CD4-positive, alpha-beta T cell treated with Interleukin-4 for 1 hour (primary cell): ENCODE measurements around the gene PARM1.
A peak's percentile ranks its signal among the peaks of the same experiment; 100 is the strongest.

Experiments
- DNase-seq, 2 donors: peaks; one replicate each; pipeline ENCODE4 v3.0.0-alpha.2; 2020 to 2022

PARM1 gene, protein sequence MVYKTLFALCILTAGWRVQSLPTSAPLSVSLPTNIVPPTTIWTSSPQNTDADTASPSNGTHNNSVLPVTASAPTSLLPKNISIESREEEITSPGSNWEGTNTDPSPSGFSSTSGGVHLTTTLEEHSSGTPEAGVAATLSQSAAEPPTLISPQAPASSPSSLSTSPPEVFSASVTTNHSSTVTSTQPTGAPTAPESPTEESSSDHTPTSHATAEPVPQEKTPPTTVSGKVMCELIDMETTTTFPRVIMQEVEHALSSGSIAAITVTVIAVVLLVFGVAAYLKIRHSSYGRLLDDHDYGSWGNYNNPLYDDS

DNA sequence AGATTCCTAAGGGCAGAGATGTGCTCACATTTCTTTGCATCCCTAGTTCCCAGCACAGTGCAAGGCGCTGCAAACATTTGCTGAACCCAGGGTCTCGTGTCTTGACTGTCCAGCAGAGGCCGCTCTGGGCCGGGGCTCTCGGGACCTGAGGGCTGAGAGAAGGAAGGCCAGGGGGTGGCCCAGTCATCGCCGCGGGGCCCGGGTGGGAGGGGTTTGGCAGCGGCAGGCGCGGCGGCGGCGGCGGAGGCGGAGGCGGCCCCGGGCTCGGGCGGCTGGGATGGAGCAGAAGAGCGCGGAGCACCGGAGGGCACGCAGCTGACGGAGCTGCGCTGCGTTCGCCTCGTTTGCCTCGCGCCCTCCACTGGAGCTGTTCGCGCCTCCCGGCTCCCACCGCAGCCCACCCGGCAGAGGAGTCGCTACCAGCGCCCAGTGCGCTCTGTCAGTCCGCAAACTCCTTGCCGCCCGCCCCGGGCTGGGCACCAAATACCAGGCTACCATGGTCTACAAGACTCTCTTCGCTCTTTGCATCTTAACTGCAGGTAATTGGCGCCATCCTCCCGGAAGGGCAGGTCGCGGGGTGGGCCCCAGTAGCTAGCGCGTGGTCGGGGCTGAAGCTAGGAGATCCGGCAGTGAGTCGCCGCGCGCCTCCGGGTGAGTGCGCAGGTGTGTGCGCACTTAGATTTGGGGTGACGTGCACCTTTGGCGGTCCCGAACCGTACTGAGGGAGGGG is at the start of gene PARM1:
Gene PARM1 (plus strand): TSS at position 285 of the 730 bp plus-strand sequence. CDS start 212 bp downstream, at position 497.
- peak; percentile 5 to 77 for DNase-seq

DNA sequence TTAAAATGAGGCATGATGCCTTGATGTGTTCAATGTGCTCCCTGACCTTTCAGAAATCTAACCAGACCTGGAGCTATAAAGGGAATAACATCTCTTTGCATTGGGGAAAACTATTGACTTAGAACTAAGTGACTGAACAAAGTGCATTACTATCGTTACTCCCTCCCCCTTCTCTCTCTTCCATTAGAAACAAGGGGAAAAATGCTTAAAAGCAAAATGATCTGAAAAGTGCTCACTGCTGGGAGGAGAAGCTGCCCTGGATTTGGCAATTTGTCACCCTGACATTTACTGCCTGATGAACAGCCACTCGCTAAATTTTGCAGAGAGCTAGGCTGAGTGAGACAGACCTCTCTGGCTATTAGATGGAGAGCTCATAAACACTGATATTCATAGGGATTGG is 48.6 kb upstream of the PARM1 start:
- DNase-seq, result no peak

DNA sequence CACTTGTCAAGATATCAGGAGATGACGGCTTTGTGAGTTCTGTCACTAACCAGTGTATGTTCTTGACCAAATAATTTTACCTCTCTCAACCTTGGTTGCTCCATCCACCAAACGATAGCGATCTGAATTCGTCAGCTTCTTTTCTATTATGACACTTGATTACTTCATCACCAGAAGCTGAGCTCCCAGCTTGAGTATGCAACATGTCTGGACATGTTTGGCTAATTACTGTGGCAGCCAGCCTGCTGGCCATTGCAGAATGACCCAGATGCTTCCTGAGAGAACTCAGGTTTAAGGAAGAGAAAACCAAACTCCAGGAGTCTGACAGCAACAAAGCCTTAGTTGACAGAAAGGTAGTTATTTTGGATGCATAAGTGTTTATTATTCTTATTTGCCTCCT is 46.4 kb upstream of the PARM1 start:
- DNase-seq, result no peak

DNA sequence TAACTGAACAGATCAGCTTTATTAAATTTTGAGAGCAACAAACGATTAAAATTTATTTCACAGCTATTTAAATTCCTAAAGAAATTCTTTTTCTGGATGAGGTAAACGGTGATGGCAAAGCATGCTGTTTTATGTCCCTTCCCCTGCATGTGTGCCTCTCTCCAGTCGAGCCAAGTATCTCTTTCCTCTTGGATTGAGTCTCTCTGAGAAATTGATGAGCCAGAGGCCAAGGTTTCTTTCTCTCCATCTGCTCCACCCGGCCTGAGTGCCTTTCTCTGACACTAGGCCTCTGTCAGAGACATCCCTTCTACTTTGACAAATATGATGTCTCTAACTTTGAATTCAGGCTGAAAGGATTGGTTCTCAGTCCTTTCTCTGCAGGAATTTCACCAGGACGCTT is 42.6 kb upstream of the PARM1 start:
- DNase-seq, result no peak

DNA sequence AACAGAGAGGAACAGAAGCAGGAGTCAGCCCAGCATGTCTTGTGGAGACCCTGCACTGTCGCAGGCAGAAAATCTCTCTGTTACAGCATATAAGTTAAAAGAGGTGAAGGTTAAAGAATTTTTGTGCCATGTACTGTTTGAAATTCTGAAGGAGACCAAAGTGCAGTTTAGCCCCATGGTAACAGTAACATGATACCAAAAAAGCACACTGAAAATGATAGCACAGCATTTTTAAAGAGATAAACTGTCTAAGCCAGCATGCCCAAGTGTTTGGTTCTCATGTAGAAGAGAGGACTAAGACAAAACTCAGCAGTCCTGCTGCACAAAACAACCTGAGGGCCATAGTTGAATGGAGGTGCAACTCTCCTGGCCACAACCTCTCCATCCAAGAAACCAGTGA is 41.9 kb upstream of the PARM1 start:
- DNase-seq, result no peak

DNA sequence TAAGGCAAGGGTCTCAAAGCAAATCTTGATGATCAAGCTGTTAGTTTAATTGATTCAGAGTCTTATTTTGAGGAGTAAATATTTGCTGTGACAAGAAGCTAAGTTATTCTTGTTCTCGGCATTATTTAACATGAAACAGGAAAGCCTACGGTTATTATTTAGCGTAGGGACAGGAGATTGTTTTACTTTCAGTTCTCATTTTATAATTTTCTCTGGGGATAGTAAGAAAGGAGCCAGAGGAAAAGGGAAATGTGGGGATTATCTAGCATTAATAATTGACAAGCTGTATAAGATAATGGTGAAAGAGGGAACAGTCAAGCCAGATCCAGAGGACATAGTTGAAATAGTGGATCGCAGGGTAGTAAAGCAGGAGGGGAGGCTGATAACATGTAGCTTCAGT is 39.7 kb upstream of the PARM1 start:
- DNase-seq, result no peak

DNA sequence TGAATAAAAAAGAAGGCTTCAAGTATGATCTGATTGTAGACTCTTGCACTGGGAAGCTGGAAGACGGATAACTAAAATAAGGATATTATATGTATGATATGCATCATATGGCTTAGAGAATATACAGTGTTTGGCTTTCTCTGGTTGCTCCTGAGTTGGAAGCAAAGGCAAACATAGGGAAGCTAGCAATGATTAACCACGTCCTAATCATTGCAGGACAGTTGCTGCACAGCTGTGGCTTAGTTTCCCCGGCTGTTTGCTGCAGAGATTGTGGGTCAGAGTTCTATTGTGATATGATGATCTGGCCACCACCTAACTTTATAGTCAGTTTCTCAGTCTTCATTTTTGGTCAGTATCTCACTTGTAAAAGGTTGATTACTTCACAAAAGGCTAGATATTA is 36.3 kb upstream of the PARM1 start:
- DNase-seq, result no peak

DNA sequence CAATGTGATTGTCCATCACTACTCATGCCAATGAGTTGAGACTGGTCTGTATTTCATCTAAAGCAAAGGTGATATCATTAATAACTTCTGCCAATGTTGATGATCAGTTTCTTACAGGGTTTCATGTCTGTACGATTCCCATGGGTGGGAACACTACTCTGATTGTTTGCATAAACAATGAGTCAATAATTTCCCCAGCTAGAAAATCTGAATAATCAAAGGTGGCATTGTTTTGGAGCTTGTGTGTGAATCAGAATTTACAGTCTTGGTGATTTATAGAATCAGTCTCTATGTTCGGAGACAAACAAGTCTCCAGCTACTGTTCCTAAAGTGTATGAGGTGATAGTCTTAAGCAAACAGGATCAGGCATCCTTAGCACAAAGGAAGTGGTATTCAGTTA is 35.5 kb upstream of the PARM1 start:
- no peak for DNase-seq

DNA sequence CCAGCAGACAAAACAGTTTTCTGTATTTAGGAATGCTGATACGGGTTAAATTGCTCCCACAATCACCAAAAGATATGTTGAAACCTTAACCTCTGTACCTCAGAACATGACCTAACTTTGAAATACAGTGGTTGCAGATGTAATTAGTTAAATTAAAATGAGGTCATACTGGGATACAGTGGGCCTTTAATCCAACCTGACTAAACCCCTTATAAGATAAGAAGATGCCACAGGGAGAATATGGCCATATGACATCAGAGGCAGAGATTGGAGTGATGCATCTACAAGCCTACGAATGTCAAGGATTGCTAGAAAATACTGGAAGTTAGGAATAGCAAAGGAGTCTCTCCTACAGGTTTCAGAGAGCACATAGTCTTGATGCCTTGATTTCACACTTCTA is 32.1 kb upstream of the PARM1 start:
- no peak for DNase-seq

DNA sequence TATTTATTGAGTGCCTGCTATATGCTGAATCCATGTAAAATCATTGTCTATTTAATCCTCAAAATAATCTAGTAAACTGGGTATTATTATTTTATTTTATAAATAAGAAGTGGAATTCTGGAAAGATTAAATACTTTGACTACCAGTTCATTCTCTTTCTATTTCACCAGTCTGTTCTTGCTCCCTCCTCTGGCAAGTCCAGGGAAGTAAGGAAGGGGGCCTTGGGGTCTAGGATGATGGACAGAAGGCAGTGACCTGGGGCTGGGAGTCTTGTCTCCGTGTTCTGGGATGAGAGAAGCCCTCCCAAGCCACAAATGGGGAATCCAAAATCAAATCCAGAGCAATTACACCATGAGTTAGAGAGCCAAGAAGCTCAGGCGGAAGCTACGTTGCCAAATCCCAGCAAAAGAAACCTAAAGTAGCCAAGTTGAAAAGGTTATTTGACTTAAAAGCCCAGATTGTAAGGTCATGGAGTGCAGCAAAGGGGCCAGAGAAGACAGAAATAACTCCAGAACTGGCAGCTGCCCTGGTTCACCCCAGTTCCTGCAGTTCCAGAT is 28.3 kb upstream of the PARM1 start:
- DNase-seq, result no peak

DNA sequence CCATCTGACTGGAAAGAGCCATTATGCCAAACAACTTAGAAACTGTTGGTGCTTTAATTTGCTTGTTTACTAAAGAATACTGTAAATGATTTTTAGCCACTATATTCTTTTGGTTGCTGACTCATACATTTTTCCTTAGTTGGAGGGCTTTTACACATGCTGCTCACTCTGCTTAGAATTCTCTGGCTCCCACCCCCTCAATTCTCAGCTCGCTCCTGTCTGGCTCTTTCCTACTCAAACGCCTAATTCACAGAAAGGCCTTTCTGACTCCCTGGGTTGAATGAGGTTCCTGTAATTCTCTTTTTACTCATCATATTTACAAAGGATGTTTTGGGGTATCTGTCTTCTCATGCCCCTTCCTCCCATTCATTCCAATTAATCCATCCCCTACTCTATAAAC is 26.1 kb upstream of the PARM1 start:
- DNase-seq, result no peak

DNA sequence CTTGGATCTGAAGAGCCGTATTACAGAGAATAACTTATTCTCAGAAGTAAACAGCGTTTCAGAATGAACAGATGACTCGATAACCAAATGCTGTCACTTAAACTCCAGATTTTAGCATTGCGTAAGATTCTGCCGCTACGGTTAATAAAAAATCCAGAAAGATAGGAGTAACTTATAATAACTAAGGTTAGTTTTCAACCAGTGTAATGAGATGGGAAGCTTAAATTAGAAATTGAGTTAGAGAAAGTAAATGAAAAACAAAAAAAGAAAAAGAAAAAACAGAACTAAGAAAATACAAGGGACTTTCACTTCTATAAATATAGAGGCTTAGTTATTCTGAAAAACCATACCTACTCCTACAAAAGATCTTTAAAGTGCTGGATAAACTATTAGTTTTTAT is 13.1 kb upstream of the PARM1 start:
- DNase-seq, result no peak

DNA sequence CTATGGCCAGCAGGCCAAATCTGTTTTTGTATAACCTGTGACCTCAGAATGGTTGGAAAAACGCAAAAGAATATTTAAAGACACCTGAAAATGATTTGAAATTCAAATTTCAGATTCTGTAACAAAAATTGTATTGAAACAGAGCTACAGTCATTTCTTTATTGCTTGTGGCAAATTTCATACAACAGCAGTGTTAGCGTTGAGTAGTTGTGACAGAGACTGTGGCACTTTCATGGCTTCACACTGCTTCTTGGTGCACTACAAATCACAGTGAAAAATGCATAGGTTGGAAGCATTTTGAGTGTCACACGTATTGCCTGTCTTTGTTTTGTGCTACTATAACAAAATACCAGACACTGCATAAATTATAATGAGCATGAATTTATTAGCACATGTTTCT is 12.2 kb upstream of the PARM1 start:
- DNase-seq, result no peak

DNA sequence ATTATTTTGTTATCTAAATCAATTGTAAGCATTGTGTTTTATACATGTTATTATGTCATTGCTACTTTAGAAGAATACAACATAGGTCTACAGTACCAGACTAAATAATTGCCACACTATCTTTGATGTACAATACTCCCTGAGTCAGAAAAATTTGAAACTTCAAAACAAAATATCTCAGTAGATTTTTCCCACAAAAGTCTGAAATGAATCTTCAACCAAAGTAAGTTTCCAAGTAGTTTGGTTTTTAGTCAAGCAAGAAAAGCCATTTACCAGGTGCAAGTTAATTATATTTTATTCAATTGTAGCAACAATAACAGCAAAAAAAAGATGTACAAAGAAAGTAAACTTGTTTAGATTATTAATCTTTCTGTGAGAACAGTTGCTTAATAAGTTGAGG is 11.4 kb upstream of the PARM1 start:
- DNase-seq, result no peak

DNA sequence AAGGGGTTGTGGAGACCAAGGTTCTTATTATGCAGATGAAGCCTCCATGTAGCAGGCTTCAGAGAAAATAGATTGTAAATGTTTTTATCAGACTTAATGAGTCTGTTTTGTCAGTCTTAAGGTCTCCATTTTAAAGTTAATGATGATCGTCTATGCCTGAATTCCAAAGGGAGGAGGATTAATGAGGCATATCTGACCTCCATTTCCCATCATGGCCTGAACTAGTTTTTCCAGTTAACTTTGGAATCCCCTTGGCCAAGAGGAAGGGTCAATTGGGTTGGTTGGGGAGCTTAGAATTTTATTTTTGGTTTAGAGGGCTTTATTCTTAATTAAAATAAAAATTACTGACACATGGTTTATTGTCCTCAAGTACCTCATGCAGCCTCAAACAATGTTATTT is 6.9 kb upstream of the PARM1 start:
- DNase-seq, result no peak

DNA sequence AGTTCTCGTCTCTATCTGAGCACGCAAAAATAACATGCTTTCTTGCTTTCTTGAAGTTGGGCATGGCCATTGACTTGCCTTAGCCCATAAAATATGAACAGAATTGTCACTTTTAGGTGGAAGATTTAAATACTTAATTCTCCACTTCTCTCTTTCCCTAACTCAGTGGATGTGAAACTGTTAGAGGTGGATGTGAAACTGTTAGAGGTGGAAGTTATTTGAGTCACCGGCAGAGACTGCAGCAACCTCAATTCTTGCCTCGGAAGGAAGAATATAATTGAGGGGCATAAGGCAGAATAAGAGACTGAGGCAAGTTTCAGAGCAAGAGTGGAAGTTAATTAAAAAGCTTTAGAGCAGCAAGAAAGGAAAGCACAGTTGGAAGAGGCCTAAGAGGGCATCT is 2.8 kb upstream of the PARM1 start:
- no peak for DNase-seq

DNA sequence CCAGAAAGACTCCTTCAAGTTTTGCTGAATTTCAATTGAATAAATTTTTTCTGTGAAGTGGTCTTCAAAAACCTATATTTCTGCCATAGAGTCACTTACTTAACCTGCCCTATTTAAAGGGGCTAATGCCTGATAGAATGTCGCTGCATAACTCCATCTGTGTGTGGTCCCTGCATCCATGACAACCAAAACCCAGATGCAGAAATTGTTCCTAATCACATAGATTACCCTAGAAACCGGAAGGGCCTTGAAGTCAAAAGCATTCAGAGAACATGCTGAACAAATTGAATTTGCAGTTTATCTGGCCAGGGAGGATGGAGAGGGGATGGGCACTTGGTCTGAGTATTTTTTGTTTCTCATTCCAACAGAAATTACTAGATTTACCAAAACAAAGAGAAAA is 1.5 kb upstream of the PARM1 start:
- no peak for DNase-seq

DNA sequence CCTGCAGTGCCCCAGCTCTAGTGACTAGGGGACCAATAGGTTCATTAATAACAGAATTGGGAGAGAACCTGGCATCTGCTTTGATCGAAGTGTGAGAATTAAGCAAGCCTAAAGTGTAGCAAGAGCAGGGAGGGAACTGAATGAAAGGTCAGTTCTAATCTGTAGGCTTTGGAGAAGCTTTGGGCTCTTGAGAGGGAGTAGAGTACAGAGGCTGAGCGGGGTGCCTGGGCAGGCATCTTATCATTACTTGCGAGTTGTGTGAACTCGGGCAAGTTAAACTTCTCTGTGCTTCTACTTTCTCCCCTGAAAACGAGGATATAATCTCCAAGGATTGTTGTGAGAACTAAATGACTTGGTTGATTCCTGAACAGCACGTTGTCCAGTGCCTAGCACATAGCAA is 906 bp upstream of the PARM1 start:
- no peak for DNase-seq

DNA sequence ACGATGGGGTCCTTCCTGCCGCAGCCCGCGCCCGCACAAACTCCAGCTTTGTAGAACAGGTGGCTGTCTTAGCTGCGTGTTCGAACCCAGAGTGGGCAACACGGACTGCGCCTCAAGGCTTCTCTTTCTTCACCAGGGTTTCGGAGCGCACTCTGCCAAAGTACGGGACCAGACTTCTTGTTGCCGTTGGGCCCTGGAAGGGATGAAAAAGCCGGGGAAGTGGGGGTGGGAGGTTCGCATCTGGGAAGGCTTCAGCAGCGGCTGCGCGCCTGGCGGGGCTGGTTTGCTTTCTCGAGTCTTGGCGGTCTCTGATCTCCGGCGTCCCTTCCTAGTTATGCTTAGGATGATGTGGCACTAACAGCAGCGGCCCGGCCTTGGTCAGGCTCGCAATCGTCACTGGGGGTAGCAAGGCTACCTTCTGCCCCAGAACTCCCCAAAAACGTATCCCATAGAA is 673 bp downstream of the PARM1 start:
- DNase-seq, result peak in 1 of 2 donors; percentile 12

DNA sequence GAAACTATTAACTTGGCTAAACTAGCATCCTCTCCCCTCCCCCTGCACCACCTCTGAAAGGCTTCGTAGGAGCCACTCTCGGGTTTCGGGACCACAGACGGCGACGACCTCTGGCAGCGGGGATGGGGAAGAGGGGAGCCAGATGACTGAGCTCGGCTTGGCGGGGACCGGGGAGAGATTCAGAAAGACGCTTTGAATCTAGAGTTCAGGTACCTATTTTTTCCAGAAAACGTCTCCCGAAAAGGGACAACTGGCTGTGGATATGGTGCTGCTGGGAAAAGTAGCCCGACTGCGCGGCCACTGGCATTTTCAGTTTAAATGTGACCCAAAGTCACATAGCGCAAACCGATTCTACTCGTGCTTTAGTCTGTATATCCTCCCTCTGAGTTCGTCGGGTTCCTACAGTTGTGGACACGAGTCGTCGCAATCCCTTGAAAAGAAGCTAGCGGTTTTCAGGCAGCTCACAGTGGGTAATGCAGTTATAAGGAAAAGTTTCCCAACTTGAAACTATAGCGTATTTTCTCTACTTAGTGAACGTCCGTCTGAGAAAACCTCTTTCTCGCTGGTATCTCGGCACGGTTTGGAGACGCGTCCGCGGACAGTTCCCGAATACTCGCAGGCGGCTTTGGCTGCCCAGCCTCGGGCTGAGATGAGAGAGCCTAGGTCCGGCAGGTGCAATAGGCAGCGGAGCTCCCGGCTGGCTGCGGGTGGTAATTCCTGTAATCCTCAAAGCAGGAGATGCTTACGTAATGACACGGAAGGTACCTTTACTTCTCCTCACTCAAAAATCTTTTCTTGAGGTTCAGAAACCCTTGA is 1.3 kb downstream of the PARM1 start:
- no peak for DNase-seq

DNA sequence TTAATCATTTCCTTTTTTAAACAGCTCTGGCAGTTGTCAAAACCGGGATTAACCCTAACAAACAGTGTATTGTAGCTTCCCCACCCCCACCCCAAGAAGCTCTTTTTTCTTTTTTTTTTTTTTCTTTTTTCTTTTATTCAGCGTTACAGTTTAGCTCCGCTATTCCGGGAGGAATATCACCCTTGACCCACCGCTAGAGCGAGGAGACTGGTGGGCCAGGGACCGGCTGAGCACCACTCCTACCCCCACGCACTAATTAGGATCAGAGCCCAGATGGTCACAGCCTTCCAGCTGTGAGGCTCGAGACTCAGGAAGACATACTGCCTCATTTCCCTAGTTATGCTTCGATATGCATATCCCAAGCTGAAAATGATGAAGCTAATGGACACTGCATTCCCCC is 2.0 kb downstream of the PARM1 start:
- DNase-seq, result no peak

DNA sequence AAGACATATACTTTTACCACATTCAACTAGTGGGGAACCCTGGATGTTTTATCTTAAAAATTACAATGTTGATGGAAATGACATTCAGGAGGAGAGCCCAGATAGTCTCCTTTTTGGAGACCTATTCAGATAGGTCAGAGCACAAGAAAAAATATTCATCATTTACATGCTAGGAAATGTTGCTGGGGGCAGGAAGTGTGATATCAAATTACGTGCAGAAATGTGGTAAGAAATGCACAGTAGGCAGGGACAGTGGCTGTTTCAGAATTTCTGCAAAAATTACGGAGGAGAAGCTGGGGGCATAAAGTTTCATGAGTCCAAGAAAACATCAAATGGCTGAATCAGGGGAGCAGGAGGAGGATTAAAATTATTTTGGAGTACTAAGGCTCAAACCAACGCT is 8.2 kb downstream of the PARM1 start:
- DNase-seq, result no peak

DNA sequence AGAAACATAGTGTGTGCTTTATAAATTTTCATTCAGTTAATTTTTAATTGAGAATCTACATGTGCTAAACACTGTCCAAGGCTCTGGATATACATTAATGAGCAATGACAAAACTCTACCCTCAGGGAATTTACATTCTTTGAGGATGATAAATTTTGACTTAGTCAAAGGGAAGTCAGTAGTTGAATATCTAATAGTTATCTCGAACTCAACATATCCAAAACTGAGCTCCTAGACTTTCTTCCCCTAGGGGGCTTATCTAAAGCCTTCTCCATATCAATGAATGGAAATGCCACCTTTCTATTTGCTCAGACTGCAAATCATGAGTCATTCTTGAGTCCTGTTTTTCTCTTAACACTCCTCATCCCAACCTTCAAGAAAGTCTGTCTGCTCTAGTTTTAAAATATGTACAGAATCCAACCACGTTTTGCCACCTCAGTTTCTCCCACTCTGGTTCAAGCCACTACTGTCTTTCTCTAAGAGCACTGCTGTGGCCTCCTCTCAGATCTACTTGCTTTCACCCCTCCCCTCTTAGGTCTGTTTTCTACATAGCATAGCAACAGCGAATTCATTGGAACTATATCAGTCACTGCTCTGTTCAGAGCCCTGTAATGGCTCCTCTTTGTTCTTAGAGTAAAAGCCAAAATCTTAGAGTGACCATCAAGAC is 9.5 kb downstream of the PARM1 start:
- no peak for DNase-seq
